Osteocyte (in vitro differentiated cells): ENCODE results near the gene NFAT5. TPM values are rescaled to one million over a fixed set of nuclear protein-coding genes. Genes with fewer than 3 reads are reported as not detected.

Experiments used
- DNase-seq: peaks from one replicate; pipeline ENCODE4 v3.0.0; 2021; ENCODE audit warnings: mixed read lengths; ENCODE audit not compliant: unreplicated experiment; ENCODE audit errors: extremely low spot score
- H3K27ac Mint-ChIP-seq: one replicate; pipeline ENCODE4 v1.8.0; 2021; ENCODE audit warnings: mild to moderate bottlenecking, mixed read lengths; ENCODE audit not compliant: unreplicated experiment
- H3K27me3 Mint-ChIP-seq: one replicate; pipeline ENCODE4 v1.8.0; 2021; ENCODE audit warnings: mixed read lengths; ENCODE audit not compliant: unreplicated experiment
- H3K36me3 Mint-ChIP-seq: one replicate; pipeline ENCODE4 v1.8.0; 2021; ENCODE audit warnings: mixed read lengths; ENCODE audit not compliant: unreplicated experiment
- H3K4me1 Mint-ChIP-seq: one replicate; pipeline ENCODE4 v1.8.0; 2021; ENCODE audit warnings: mixed read lengths; ENCODE audit not compliant: unreplicated experiment
- H3K4me3 Mint-ChIP-seq: one replicate; pipeline ENCODE4 v1.8.0; 2021; ENCODE audit warnings: mild to moderate bottlenecking, moderate library complexity, mixed read lengths; ENCODE audit not compliant: unreplicated experiment
- H3K9me3 Mint-ChIP-seq: one replicate; pipeline ENCODE4 v1.8.0; 2021; ENCODE audit warnings: mixed read lengths; ENCODE audit not compliant: unreplicated experiment
- total RNA-seq: library from RNA; stranded (reverse); gene quantifications from 2 replicates; pipeline ENCODE4 v1.2.1, GENCODE V29; 2021
- TF ChIP-seq, protein P1 (sequence below): fragments of 200-600 bp; sonication (generic); IDR thresholded peaks from 2 replicates; pipeline ENCODE4 v1.5.0; 2021; ENCODE audit warnings: antibody characterized with exemption, mild to moderate bottlenecking, moderate library complexity

Gene NFAT5
- total RNA-seq, 1 donor from 2014 or later = 55.0 TPM

DNA sequence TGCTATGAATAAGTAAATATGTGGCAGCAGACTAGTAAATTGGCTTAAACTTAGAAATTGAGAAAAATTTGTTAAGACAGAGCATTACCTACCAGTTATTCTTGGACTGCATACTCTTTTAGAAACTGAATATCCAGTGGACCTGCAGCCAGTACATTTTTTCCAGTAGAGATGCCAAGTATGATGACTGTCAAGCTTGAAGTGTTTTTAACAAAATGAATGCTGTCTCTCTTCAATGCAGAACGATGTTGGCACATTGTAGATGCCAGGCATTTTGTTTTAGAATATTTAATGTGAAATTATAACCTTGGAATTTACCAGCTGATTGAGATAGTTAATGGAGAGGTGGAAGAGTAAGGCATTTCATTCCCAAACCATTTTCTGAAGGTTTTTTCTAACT is 52.5 kb downstream of the NFAT5 start:
- TF ChIP-seq, protein P1, sequence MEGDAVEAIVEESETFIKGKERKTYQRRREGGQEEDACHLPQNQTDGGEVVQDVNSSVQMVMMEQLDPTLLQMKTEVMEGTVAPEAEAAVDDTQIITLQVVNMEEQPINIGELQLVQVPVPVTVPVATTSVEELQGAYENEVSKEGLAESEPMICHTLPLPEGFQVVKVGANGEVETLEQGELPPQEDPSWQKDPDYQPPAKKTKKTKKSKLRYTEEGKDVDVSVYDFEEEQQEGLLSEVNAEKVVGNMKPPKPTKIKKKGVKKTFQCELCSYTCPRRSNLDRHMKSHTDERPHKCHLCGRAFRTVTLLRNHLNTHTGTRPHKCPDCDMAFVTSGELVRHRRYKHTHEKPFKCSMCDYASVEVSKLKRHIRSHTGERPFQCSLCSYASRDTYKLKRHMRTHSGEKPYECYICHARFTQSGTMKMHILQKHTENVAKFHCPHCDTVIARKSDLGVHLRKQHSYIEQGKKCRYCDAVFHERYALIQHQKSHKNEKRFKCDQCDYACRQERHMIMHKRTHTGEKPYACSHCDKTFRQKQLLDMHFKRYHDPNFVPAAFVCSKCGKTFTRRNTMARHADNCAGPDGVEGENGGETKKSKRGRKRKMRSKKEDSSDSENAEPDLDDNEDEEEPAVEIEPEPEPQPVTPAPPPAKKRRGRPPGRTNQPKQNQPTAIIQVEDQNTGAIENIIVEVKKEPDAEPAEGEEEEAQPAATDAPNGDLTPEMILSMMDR = no peak
- Mint-ChIP-seq H3K9me3 (no peaks in the 10 kb centered on the region), H3K27ac (peak overlapping the region; percentile 74), H3K4me3 (no peak overlapping the region), H3K27me3 (no peaks in the 10 kb centered on the region), H3K36me3 (no peaks in the 10 kb centered on the region), H3K4me1 (peaks cover 39% of the 10 kb centered on the region)
- no peak for DNase-seq

DNA sequence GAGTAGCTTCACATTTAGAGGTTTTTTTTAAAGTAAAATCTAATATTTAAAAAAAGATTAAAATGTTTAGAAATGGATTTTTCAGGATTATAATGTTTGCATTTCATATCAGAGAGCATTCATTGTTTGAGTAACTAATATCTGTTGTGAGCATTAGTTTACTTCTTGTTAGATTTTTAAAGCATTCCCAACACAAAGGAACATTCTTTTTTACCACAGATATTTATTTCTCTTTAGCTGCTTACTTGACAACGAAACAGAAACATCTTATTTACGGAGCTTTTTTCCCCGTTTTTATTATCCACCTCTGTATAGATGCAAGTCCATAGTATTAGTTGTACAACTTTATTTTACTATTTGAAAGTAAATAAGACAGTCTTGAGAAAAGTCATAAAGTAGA is 53.0 kb downstream of the NFAT5 start:
- no peak for DNase-seq
- Mint-ChIP-seq H3K4me3 (no peak overlapping the region), H3K9me3 (no peaks in the 10 kb centered on the region), H3K36me3 (peaks cover 2% of the 10 kb centered on the region), H3K27me3 (no peaks in the 10 kb centered on the region), H3K27ac (no peak overlapping the region), H3K4me1 (peaks cover 35% of the 10 kb centered on the region)
- TF ChIP-seq, protein P1 = no peak

DNA sequence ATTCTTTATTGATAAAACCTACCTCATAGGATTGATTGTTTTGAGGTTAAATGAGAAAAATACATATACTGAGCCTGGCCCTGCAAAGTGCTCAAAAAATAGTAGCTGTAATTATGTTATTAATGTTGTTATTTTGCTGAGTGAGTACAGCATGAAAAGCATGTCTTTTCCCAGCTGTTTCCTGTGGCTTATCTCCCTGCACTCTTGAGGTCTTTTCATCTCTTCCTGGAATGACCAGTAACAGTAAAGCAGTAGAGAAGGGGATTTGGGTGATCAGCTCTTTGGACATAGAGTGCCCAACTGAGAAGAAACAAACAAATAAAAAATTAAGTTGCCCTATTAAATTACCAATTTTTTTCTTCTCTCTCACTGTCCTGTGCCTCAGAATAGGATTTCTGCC is 53.7 kb downstream of the NFAT5 start:
- peak overlapping the region; percentile 27 for H3K27ac Mint-ChIP-seq
- H3K36me3 Mint-ChIP-seq = peaks cover 4% of the 10 kb centered on the region
- peaks cover 31% of the 10 kb centered on the region for H3K4me1 Mint-ChIP-seq
- no peak for DNase-seq
- no peaks in the 10 kb centered on the region for H3K9me3 Mint-ChIP-seq
- TF ChIP-seq, protein P1 = no peak
- no peaks in the 10 kb centered on the region for H3K27me3 Mint-ChIP-seq
- no peak overlapping the region for H3K4me3 Mint-ChIP-seq

DNA sequence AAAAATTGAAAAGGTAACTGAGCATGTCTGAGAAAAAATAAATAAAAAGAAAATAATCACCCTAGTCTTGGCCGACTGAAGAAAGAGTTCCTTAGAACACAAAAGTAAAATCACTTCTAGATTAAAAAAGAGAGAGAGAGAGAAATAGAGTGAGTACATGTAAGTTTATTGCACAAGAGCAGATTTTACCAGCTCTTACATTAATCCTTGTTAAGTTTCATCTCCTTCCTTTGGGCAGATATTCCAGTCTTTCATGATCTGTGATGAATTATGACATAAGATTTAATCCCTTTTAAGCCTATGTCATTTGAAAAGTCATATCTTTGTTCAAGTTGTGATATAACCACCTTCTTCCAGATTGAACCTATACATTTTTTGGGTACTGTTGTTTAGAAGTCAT is 54.8 kb downstream of the NFAT5 start:
- H3K36me3 Mint-ChIP-seq = peaks cover 4% of the 10 kb centered on the region
- TF ChIP-seq, protein P1 = no peak
- peaks cover 28% of the 10 kb centered on the region for H3K4me1 Mint-ChIP-seq
- no peaks in the 10 kb centered on the region for H3K27me3 Mint-ChIP-seq
- H3K27ac Mint-ChIP-seq = no peak overlapping the region
- no peak overlapping the region for H3K4me3 Mint-ChIP-seq
- no peaks in the 10 kb centered on the region for H3K9me3 Mint-ChIP-seq
- DNase-seq = no peak

DNA sequence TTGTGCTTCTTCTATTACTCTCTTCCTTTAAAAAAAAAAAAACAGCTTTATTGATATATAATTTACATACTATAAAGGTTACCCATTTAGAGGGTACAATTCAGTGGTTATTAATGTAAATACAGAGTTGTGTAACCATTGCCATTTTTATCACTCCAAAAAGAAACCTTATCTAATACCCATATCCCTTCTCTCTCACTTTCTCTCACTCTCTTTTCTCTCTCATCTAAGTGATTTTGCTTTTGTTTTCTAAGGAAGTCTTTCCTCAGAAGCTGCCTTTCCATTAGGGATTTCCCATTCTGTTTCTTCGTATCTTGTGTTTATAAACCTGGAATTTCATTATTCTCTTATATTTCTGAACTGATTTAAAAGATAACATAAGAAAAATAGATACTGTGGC is 55.5 kb downstream of the NFAT5 start:
- DNase-seq = no peak
- TF ChIP-seq, protein P1 = no peak
- no peak overlapping the region for H3K4me3 Mint-ChIP-seq
- no peak overlapping the region for H3K27ac Mint-ChIP-seq
- H3K4me1 Mint-ChIP-seq = peaks cover 30% of the 10 kb centered on the region
- no peaks in the 10 kb centered on the region for H3K27me3 Mint-ChIP-seq
- H3K36me3 Mint-ChIP-seq = peaks cover 6% of the 10 kb centered on the region
- no peaks in the 10 kb centered on the region for H3K9me3 Mint-ChIP-seq
